A549 (cell line): Measurements from ENCODE around the gene ENTHD1.

Experiments
- CTCF ChIP-seq: fragments of >200 bp; sonication (Bioruptor Twin); formaldehyde crosslinking; IDR thresholded peaks from 3 replicates; pipeline ENCODE4 v1.5.1; 2016
- EP300 ChIP-seq, 2 experiments: fragments of >200 bp; sonication (Bioruptor Twin); formaldehyde crosslinking; IDR thresholded peaks; 2 replicates in 1 of 2; 3 replicates in 1 of 2; pipeline ENCODE4 v1.6.1; 2016 to 2017
- HDAC2 ChIP-seq: fragments of 200-600 bp; sonication (generic); IDR thresholded peaks from 2 replicates; pipeline ENCODE4 v1.6.1; 2016
- NPAS2 ChIP-seq: fragments of 250-450 bp; sonication (Bioruptor Pico); IDR thresholded peaks from 2 replicates; pipeline ENCODE4 v1.8.0; 2022; ENCODE audit warnings: mild to moderate bottlenecking, moderate library complexity, borderline replicate concordance
- NR3C1 ChIP-seq: fragments of >200 bp; sonication (Bioruptor Twin); formaldehyde crosslinking; IDR thresholded peaks from 3 replicates; pipeline ENCODE4 v1.6.1; 2017
- PBX3 ChIP-seq: IDR thresholded peaks from 2 replicates; pipeline ENCODE4 v1.6.1; 2012
- PHF8 ChIP-seq: fragments of 200-600 bp; sonication (generic); IDR thresholded peaks from 2 replicates; pipeline ENCODE4 v1.6.1; 2016; ENCODE audit warnings: low read depth, mild to moderate bottlenecking, antibody characterized with exemption, moderate library complexity, borderline replicate concordance
- POLR2A ChIP-seq: IDR thresholded peaks from 2 replicates; pipeline ENCODE4 v1.6.1; 2012; ENCODE audit warnings: mild to moderate bottlenecking, low read length
- USF2 ChIP-seq: fragments of 450-650 bp; IDR thresholded peaks from 2 replicates; pipeline ENCODE4 v1.6.1; 2014; ENCODE audit warnings: antibody characterized with exemption

GRCh38 chr22:39914584-39914983 is 21.0 kb upstream of the ENTHD1 start:
- TF ChIP-seq NPAS2 (CRISPR knock-in tag), result no peak
- no peak for TF ChIP-seq PBX3
- TF ChIP-seq CTCF, result no peak
- no peak for TF ChIP-seq EP300 (IDR thresholded peaks at IDR 0.05)
- TF ChIP-seq POLR2A, result no peak
- no peak for TF ChIP-seq HDAC2
- TF ChIP-seq NR3C1, result no peak
- TF ChIP-seq USF2, result no peak
- no peak for TF ChIP-seq PHF8
